WTC11 (cell line): Measurements from ENCODE around the gene MBNL1. TPM values are rescaled to one million over a fixed set of nuclear protein-coding genes. Genes with fewer than 3 reads are reported as not detected.

Source experiments
- ATAC-seq: fragments of 200-7000 bp; cut with Tn5 transposase; 2 replicates; pipeline ENCODE4 v1.10.0; 2021; ENCODE audit warnings: mild to moderate bottlenecking, moderate library complexity
- CTCF ChIA-PET: fragments of 300-600 bp; sonication (Branson Sonifier 250); formaldehyde crosslinking; loops from one replicate; lab custom pipeline; 2021; ENCODE audit warnings: antibody characterized with exemption; lab: Charles Lee
- POLR2A ChIA-PET: fragments of 350-600 bp; sonication (Branson Sonifier 250); formaldehyde crosslinking; loops from one replicate; lab custom pipeline; 2021; ENCODE audit warnings: antibody characterized with exemption; lab: Charles Lee
- DNase-seq: peaks from one replicate; pipeline ENCODE4 v3.0.0; 2021; ENCODE audit warnings: low spot score
- H3K27ac Mint-ChIP-seq: 2 replicates; pipeline ENCODE4 v1.8.0; 2021; ENCODE audit warnings: mixed read lengths
- H3K27me3 Mint-ChIP-seq: 2 replicates; pipeline ENCODE4 v1.8.0; 2021; ENCODE audit warnings: low read depth, mild to moderate bottlenecking, moderate library complexity, mixed read lengths
- H3K36me3 Mint-ChIP-seq: 2 replicates; pipeline ENCODE4 v1.8.0; 2021; ENCODE audit warnings: mixed read lengths
- H3K4me1 Mint-ChIP-seq: 2 replicates; pipeline ENCODE4 v1.8.0; 2022; ENCODE audit warnings: mixed read lengths
- H3K4me3 Mint-ChIP-seq: 2 replicates; pipeline ENCODE4 v1.8.0; 2021; ENCODE audit warnings: mild to moderate bottlenecking, moderate library complexity, mixed read lengths
- H3K9me3 Mint-ChIP-seq: 2 replicates; pipeline ENCODE4 v1.8.0; 2021; ENCODE audit warnings: mixed read lengths
- CREB1 ChIP-seq: sonication (generic); formaldehyde crosslinking; IDR thresholded peaks from 2 replicates; pipeline ENCODE4 v1.8.0; 2023; ENCODE audit warnings: mild to moderate bottlenecking, missing genetic modification reagents
- MYBL2 ChIP-seq: sonication (generic); formaldehyde crosslinking; IDR thresholded peaks from 2 replicates; pipeline ENCODE4 v1.8.1; 2023; ENCODE audit warnings: mild to moderate bottlenecking, moderate library complexity, missing genetic modification reagents
- RORB ChIP-seq: fragments of 250-450 bp; sonication (Bioruptor Pico); IDR thresholded peaks from 2 replicates; pipeline ENCODE4 v1.9.0; 2021; ENCODE audit warnings: mild to moderate bottlenecking
- SMAD3 ChIP-seq: sonication (generic); formaldehyde crosslinking; IDR thresholded peaks from 2 replicates; pipeline ENCODE4 v1.8.0; 2022; ENCODE audit warnings: missing genetic modification reagents, mild to moderate bottlenecking, borderline replicate concordance
- ZBTB21 ChIP-seq: sonication (generic); formaldehyde crosslinking; IDR thresholded peaks from 2 replicates; pipeline ENCODE4 v1.8.1; 2023; ENCODE audit warnings: mild to moderate bottlenecking, missing genetic modification reagents, borderline replicate concordance
- ZNF121 ChIP-seq: sonication (generic); formaldehyde crosslinking; IDR thresholded peaks from 2 replicates; pipeline ENCODE4 v1.8.0; 2023; ENCODE audit warnings: missing genetic modification reagents
- ZNF232 ChIP-seq: sonication (generic); formaldehyde crosslinking; IDR thresholded peaks from 2 replicates; pipeline ENCODE4 v1.8.0; 2022; ENCODE audit warnings: mild to moderate bottlenecking, missing genetic modification reagents
- ZNF263 ChIP-seq: sonication (generic); formaldehyde crosslinking; IDR thresholded peaks from 2 replicates; pipeline ENCODE4 v1.8.1; 2022; ENCODE audit warnings: low read depth, mild to moderate bottlenecking, moderate library complexity, missing genetic modification reagents
- ZNF671 ChIP-seq: fragments of 250-450 bp; sonication (Bioruptor Pico); IDR thresholded peaks from 2 replicates; pipeline ENCODE4 v1.8.0; 2021; ENCODE audit warnings: mild to moderate bottlenecking
- total RNA-seq: library from RNA; stranded (reverse); gene quantifications from 3 replicates; pipeline ENCODE4 v1.2.3, GENCODE V29; 2021
- TF ChIP-seq, protein P1 (sequence below): sonication (generic); formaldehyde crosslinking; IDR thresholded peaks from 2 replicates; pipeline ENCODE4 v1.8.1; 2023; ENCODE audit warnings: mild to moderate bottlenecking, missing genetic modification reagents
- TF ChIP-seq, protein P2 (sequence below): fragments of 250-450 bp; sonication (Bioruptor Pico); IDR thresholded peaks from 2 replicates; pipeline ENCODE4 v1.8.0; 2021; ENCODE audit warnings: mild to moderate bottlenecking
- TF ChIP-seq, protein P3 (sequence below): sonication (generic); formaldehyde crosslinking; IDR thresholded peaks from 2 replicates; pipeline ENCODE4 v1.8.0; 2022; ENCODE audit warnings: mild to moderate bottlenecking, missing genetic modification reagents
- TF ChIP-seq, protein P4 (sequence below): sonication (generic); formaldehyde crosslinking; IDR thresholded peaks from 2 replicates; pipeline ENCODE4 v1.8.0; 2023; ENCODE audit warnings: missing genetic modification reagents, mild to moderate bottlenecking, borderline replicate concordance
- TF ChIP-seq, protein P5 (sequence below): sonication (generic); formaldehyde crosslinking; IDR thresholded peaks from 2 replicates; pipeline ENCODE4 v1.8.0; 2022; ENCODE audit warnings: mild to moderate bottlenecking, missing genetic modification reagents

The MBNL1 gene
- total RNA-seq, 1 experiment from 2014 or later: 20.4 TPM

DNA sequence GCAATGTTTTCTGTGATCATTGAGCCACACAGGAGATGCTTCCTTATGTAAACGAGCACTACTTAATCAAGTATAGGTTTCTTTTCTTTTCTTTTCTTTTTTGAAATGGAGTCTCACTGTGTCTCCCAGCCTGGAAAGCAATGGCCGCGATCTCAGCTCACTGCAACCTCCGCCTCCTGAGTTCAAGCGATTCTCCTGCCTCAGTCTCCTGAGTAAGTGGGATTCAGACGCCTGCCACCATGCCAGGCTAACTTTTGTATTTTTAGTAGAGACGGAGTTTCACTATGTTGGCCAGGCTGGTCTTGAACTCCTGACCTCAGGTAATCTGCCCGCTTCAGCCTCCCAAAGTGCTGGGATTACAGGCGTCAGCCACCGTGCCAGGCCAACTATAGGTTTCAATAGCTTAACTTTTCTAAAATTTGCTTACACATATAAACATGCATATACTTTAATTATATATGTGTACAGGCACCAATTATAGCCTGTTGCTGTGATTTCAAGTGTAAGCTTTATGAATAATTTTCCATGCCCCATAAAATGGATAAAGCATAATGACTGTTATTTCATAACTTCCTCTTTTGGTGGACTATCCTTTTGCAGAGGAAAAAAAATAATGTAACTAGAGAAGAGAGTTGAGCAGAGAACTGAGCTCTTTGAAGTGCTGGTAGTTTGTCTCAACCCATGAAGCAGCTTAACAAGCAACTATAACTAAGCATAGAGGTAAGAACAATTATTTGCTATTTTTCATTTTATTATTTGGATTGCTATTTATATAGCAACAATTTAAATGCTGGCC, 24.8 kb upstream of the MBNL1 start:
- Mint-ChIP-seq H3K36me3 (no peaks in the 10 kb centered on the region), H3K4me1 (peaks cover 9% of the 10 kb centered on the region)
- no peak for DNase-seq
- CTCF ChIA-PET: interaction anchor here (0.5 to 0.8 kb wide), 2 partner anchors 200 to 223 kb away, joined by 3 read pairs; no protein-coding TSS in a partner anchor
- TF ChIP-seq SMAD3 (CRISPR knock-in tag) (no peak), RORB (CRISPR knock-in tag) (no peak), MYBL2 (no peak), ZBTB21 (no peak), ZNF232 (CRISPR knock-in tag) (no peak), CREB1 (CRISPR knock-in tag) (no peak), ZNF121 (CRISPR knock-in tag) (no peak), ZNF671 (CRISPR knock-in tag) (no peak)
- TF ChIP-seq, protein P1, sequence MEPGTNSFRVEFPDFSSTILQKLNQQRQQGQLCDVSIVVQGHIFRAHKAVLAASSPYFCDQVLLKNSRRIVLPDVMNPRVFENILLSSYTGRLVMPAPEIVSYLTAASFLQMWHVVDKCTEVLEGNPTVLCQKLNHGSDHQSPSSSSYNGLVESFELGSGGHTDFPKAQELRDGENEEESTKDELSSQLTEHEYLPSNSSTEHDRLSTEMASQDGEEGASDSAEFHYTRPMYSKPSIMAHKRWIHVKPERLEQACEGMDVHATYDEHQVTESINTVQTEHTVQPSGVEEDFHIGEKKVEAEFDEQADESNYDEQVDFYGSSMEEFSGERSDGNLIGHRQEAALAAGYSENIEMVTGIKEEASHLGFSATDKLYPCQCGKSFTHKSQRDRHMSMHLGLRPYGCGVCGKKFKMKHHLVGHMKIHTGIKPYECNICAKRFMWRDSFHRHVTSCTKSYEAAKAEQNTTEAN (CRISPR knock-in tag): no peak
- TF ChIP-seq, protein P2, sequence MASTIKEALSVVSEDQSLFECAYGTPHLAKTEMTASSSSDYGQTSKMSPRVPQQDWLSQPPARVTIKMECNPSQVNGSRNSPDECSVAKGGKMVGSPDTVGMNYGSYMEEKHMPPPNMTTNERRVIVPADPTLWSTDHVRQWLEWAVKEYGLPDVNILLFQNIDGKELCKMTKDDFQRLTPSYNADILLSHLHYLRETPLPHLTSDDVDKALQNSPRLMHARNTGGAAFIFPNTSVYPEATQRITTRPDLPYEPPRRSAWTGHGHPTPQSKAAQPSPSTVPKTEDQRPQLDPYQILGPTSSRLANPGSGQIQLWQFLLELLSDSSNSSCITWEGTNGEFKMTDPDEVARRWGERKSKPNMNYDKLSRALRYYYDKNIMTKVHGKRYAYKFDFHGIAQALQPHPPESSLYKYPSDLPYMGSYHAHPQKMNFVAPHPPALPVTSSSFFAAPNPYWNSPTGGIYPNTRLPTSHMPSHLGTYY (CRISPR knock-in tag): no peak
- TF ChIP-seq, protein P3, sequence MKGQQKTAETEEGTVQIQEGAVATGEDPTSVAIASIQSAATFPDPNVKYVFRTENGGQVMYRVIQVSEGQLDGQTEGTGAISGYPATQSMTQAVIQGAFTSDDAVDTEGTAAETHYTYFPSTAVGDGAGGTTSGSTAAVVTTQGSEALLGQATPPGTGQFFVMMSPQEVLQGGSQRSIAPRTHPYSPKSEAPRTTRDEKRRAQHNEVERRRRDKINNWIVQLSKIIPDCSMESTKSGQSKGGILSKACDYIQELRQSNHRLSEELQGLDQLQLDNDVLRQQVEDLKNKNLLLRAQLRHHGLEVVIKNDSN (CRISPR knock-in tag): no peak
- TF ChIP-seq, all 79 proteins: peak for 0
- ATAC-seq: no peak
- Mint-ChIP-seq H3K27me3 (no peaks in the 10 kb centered on the region), H3K27ac (no peak overlapping the region), H3K9me3 (no peaks in the 10 kb centered on the region), H3K4me3 (no peak overlapping the region)
- POLR2A ChIA-PET: no interaction called here

DNA sequence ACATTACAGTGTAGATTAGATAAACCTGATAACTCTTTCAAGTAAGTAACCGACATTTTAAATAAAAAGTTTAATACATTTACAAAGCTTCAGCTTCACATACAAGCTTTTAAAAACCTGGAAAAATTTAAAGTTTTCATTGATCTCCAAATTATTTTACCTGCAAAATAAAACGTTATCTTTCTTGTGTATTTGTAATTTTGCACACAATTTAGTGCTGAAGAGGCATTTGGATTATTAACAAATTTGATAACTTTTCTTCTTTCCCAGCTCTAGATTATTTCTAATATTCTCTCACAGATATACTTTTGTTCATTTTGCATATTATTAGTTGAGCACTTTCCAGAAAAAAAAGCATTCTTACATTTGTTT, 24.2 kb upstream of the MBNL1 start:
- Mint-ChIP-seq H3K27me3 (no peaks in the 10 kb centered on the region), H3K36me3 (no peaks in the 10 kb centered on the region), H3K9me3 (no peaks in the 10 kb centered on the region), H3K4me3 (no peak overlapping the region), H3K27ac (no peak overlapping the region), H3K4me1 (peaks cover 9% of the 10 kb centered on the region)
- ChIA-PET POLR2A (no interaction called here), CTCF (interaction anchor here (0.5 to 0.8 kb wide), 2 partner anchors 199 to 223 kb away, joined by 3 read pairs; no protein-coding TSS in a partner anchor)
- ATAC-seq (no peak), DNase-seq (no peak)
- no peak for TF ChIP-seq ZNF263 (CRISPR knock-in tag)
- TF ChIP-seq, protein P4, sequence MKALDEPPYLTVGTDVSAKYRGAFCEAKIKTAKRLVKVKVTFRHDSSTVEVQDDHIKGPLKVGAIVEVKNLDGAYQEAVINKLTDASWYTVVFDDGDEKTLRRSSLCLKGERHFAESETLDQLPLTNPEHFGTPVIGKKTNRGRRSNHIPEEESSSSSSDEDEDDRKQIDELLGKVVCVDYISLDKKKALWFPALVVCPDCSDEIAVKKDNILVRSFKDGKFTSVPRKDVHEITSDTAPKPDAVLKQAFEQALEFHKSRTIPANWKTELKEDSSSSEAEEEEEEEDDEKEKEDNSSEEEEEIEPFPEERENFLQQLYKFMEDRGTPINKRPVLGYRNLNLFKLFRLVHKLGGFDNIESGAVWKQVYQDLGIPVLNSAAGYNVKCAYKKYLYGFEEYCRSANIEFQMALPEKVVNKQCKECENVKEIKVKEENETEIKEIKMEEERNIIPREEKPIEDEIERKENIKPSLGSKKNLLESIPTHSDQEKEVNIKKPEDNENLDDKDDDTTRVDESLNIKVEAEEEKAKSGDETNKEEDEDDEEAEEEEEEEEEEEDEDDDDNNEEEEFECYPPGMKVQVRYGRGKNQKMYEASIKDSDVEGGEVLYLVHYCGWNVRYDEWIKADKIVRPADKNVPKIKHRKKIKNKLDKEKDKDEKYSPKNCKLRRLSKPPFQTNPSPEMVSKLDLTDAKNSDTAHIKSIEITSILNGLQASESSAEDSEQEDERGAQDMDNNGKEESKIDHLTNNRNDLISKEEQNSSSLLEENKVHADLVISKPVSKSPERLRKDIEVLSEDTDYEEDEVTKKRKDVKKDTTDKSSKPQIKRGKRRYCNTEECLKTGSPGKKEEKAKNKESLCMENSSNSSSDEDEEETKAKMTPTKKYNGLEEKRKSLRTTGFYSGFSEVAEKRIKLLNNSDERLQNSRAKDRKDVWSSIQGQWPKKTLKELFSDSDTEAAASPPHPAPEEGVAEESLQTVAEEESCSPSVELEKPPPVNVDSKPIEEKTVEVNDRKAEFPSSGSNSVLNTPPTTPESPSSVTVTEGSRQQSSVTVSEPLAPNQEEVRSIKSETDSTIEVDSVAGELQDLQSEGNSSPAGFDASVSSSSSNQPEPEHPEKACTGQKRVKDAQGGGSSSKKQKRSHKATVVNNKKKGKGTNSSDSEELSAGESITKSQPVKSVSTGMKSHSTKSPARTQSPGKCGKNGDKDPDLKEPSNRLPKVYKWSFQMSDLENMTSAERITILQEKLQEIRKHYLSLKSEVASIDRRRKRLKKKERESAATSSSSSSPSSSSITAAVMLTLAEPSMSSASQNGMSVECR (CRISPR knock-in tag): no peak
- TF ChIP-seq, protein P5, sequence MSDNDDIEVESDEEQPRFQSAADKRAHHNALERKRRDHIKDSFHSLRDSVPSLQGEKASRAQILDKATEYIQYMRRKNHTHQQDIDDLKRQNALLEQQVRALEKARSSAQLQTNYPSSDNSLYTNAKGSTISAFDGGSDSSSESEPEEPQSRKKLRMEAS (CRISPR knock-in tag): no peak
